Measurements from ENCODE around the gene MAP2K4.

GRCh38 chr17:11979795-11980194 is 40.9 kb upstream of the MAP2K4 start:
- TF ChIP-seq CTCF (conservative IDR thresholded peaks at IDR 0.05; ENCODE audit: low read depth, low read length): no peak
- no peak for TF ChIP-seq RAD21 (IDR thresholded peaks at IDR 0.05; ENCODE audit: low read length)
- TF ChIP-seq POLR2A (IDR thresholded peaks at IDR 0.05; ENCODE audit: low read depth, low read length): no peak
- no peak for TF ChIP-seq MXI1 (IDR thresholded peaks at IDR 0.05; ENCODE audit: borderline replicate concordance, low read depth, low read length)
- no peak for TF ChIP-seq SMC3 (IDR thresholded peaks at IDR 0.05; ENCODE audit: low read depth, low read length)
- TF ChIP-seq, protein P1, sequence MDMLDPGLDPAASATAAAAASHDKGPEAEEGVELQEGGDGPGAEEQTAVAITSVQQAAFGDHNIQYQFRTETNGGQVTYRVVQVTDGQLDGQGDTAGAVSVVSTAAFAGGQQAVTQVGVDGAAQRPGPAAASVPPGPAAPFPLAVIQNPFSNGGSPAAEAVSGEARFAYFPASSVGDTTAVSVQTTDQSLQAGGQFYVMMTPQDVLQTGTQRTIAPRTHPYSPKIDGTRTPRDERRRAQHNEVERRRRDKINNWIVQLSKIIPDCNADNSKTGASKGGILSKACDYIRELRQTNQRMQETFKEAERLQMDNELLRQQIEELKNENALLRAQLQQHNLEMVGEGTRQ (IDR thresholded peaks at IDR 0.05; ENCODE audit: low read depth, low read length): no peak
- TF ChIP-seq MAFK (IDR thresholded peaks at IDR 0.05; ENCODE audit: low read depth, low read length): peak; percentile 99
- TF ChIP-seq CEBPB (IDR thresholded peaks at IDR 0.05; ENCODE audit: low read depth, low read length): no peak
- no peak for TF ChIP-seq RFX5 (IDR thresholded peaks at IDR 0.05; ENCODE audit: low read depth, low read length)
- TF ChIP-seq CHD1 (IDR thresholded peaks at IDR 0.05; ENCODE audit: low read depth, low read length): no peak

All from IMR-90 (cell line).